GM19193 (cell line): ENCODE measurements around the gene ZDHHC7.

Source experiments
- POLR2A ChIP-seq: IDR thresholded peaks from 4 replicates; pipeline ENCODE4 v1.6.1; 2011; ENCODE audit not compliant: insufficient read depth, insufficient read length; ENCODE audit errors: extremely low read depth

The ZDHHC7 gene

DNA sequence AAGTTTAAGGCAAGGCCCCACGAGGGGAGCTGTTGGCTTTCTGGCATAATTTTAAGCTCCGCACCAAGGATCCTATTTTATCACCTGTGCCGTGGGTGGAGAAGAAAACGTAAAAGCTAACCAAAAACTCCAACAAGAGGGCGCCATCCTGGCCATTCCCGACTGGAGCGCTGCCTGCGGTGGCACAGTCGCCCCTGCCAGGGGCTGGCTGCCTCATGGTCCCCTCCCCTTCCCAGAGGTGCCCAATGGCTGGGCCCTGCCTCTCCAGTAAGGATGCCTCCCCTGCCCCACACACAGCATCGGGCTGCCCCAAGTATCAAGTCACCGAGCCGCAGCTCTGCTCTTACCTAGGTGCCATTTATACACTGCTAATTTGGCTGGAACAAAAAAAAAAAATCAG lies 36.3 kb downstream of the ZDHHC7 start:
- no peak for TF ChIP-seq POLR2A

DNA sequence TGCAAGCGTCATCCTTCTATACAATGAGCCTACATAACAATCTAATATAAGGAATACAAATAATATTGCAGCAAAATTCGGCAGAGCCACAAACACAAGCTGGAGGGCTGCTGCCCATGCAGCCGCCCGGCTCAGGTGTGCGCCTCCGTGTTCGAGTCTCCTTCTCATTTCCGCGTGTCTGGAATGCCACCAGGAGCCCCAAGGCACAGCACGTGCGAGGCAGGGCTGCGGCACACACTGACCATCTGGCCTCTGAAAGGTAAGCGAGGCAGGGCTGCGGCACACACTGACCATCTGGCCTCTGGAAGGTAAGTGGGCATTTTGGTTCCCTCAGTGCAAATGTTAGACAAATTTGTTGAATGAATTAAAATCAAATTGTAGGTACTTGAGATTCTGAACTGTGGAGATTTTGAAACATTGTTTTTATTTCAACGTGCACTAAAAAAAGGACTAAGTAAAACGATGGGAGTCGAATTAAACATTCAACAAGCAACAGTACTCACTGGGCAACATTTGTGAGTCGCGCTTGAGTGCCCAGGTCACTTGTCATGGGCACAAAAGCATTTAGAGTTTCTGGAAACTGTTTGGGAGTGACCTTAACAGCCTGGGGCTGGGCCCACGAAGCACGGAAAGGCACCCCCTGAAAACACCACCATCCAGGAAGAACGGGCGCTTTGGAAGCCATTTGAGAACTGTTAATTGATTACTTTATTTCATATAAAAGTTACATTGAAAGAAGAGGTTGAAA lies 37.4 kb downstream of the ZDHHC7 start:
- TF ChIP-seq POLR2A: no peak

GRCh38 chr16:84973236-84973635 lies 38.1 kb downstream of the ZDHHC7 start:
- TF ChIP-seq POLR2A: no peak

DNA sequence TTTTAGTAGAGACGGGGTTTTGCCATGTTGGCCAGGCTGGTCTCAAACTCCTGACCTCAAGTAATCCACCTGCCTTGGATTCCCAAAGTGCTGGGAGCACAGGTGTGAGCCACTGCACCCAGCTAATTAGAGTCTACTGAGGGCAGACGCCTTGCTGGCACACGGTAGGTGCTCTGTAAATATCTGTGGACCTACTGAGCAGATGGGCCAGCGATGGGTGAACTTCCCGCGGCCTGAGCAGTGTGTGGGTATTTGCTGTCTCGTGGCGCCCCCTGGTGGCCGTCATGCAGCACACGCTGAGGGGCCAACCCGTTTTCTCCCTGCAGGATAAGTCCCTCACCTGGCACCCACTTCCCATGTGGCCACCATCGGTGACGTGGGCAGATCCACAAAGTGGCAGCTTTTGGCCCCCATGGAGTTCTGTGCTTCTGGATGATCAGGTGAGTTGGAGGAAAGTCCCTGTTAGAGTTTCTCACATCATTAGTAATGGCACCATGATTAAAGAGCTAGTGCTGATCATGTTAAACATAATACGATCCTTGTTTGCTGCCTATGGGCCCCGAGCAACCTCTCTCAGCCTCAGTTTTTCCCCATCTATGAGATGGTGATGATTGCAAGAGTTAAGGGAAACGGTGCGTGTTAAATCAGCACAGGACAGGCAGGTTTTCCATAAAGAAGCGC lies 40.7 kb downstream of the ZDHHC7 start:
- no peak for TF ChIP-seq POLR2A

- TF ChIP-seq POLR2A: no peak
Measured at GRCh38 chr16:84967828-84968227, 43.5 kb downstream of the ZDHHC7 start.

DNA sequence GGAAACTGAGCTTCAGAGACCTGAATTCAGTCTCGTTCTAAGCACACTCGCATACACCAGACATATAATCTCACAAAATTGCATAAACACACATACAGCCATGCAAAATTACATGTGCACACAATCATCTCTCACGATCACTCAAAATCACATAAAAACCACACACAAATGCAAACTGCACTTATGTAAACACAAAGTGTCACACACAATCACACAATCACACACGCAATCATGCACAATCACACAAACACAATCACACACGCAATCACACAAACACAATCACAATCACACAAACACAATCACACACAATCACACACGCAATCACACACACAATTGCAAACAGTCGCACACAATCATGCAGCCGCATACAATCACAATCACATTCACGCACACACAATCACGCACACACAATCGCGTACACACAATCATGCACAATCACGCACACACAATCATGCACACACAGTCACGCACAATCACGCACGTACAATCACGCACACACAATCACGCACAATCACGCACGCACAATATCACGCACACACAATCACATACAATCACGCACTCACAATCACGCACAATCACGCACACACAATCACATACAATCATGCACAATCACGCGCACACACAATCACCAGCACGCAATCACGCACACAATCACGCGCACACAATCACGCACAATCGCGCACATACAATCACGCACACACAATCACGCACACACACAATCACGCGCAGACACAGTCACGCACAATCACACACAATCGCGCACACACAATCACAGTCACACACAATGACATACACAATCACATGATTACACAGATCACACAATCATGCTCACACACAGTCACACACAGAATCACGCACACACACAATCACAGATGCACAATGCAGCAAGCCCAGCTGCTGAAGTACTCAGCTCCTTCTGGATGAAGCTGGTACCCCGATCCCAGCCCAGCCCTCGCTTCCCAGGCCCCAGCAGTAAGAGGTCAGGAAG lies 45.6 kb downstream of the ZDHHC7 start:
- TF ChIP-seq POLR2A: no peak

DNA sequence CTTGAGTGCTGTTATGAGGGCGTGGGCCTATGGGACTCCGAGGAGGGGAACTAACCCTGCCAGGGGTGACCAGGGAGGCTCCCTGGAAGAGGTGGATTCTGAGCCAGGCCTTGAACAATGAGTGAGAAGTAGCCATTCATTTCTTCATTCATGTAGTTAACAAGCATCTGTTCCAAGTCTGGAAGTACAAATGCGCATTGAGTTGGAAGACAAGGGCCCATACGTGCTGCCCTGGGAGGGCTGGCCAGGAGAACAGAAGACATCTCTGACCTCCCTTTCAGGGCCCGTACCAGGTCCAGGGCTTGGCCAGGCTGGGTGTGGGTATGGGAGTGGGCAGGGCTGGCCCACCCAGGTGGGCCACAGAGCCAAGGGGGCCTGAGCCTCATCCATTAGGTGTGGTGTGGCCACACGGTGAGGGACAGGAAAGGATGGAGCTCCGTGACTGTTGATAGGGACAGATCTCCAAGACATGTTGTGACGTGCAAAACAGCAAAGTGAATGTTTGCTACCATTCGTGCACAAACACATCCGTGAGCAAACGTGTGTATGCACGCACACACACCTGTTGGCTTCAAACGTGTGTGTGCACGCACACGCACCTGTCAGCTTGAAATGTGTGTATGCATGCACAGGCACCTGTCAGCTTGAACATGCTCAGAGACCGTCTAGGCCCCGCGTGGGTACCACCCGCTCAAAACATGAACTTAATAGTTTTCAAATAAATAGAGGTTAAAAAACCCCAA lies 46.8 kb downstream of the ZDHHC7 start:
- TF ChIP-seq POLR2A: no peak

- no peak for TF ChIP-seq POLR2A
Measured at GRCh38 chr16:84963066-84963465, 48.3 kb downstream of the ZDHHC7 start.

- TF ChIP-seq POLR2A: no peak
Measured at GRCh38 chr16:84960942-84961341, 50.4 kb downstream of the ZDHHC7 start.

GRCh38 chr16:84959784-84960417 lies 51.4 kb downstream of the ZDHHC7 start:
- no peak for TF ChIP-seq POLR2A

- TF ChIP-seq POLR2A: no peak
Measured at GRCh38 chr16:84959045-84959576, 52.2 kb downstream of the ZDHHC7 start.

DNA sequence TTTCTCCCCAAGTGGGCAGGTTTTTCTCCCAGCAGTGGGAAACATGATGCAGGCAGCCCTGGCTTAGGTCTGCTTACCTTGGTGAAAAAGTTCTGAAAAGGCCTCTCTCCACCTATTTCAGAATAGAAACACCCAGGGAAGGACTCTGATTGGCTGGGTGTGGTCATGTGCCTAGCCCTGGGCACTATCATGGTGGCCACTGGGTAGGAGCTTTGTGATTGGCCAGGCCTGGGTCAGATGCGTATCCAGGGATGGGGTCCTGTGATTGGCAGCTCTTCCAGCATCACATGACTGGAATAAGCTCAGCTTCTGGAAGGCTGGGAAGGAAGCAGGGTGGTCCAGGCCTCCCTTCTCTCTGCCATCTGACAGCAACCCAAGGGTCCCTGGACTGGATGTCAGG lies 53.5 kb downstream of the ZDHHC7 start:
- TF ChIP-seq POLR2A: no peak

DNA sequence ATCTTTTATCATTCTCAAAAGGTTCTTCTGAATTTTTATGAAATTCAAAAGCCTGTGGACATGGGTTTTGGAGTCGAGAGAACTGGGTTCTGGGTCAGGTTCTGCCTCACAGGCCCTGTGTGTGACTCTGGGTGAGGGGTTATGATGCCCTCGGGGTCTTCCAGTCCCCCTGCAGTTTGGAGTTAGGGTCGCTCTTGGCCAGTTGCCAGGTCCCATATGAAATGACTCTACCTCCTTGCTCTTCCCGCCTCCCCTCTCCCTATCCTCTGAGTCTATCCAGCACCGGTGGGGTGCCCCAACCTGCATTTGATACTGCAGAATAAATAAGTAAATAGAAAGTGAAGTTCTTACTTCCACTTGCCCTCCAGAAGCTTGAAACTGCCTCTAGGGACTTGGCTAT lies 54.1 kb downstream of the ZDHHC7 start:
- no peak for TF ChIP-seq POLR2A

DNA sequence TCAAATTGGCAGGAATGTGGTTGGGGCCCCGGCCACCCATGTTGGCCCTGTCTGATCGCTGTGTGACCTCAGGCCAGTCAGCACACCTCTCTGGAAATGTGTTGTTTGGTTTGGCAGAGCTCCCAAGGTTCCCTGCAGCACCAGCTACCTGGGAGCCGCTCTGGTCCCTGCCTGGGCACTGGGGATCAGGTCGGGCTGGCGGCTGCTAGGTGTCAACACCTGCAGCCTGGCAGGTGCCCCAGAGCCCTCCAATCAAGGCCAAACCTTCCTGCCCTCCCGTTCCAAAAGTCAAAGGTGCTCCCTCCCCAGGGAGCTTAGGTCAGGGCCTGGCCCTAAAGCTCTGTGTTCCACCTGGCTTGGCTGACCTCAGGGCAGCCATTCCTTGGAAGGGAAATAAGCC lies 55.9 kb downstream of the ZDHHC7 start:
- TF ChIP-seq POLR2A: no peak
